Measurements from ENCODE around the gene LOXL1.

DNA sequence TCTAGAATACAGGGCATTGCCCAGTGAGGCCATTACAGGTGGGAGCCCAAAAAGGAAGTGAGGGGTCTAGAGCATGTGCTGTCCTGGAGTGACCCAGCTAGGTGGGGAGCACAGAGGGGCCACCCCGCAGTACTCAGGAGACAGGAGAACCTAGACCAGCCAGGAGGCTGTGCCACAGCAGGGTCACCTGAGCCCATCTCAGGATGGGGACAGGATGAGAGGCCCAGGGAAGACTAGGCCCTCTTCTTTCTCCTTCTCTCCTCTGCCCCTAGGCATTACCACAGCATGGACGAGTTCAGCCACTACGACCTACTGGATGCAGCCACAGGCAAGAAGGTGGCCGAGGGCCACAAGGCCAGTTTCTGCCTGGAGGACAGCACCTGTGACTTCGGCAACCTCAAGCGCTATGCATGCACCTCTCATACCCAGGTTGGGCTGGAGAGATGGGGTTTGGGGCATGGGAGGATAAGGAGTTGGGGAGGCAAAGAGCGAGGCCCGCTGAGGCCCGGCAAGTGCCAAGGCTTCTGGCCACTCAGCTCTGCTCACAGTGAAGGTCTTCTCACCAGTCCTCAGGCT is 20.6 kb downstream of the LOXL1 start:
- TF ChIP-seq, protein P1, sequence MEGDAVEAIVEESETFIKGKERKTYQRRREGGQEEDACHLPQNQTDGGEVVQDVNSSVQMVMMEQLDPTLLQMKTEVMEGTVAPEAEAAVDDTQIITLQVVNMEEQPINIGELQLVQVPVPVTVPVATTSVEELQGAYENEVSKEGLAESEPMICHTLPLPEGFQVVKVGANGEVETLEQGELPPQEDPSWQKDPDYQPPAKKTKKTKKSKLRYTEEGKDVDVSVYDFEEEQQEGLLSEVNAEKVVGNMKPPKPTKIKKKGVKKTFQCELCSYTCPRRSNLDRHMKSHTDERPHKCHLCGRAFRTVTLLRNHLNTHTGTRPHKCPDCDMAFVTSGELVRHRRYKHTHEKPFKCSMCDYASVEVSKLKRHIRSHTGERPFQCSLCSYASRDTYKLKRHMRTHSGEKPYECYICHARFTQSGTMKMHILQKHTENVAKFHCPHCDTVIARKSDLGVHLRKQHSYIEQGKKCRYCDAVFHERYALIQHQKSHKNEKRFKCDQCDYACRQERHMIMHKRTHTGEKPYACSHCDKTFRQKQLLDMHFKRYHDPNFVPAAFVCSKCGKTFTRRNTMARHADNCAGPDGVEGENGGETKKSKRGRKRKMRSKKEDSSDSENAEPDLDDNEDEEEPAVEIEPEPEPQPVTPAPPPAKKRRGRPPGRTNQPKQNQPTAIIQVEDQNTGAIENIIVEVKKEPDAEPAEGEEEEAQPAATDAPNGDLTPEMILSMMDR (IDR thresholded peaks at IDR 0.05): no peak
- no peak for TF ChIP-seq POLR2A (IDR thresholded peaks at IDR 0.05)

Measured in testis (tissue), 2 donors.